ENCODE data around the gene ID3.

- TF ChIP-seq EZH2 (IDR thresholded peaks at IDR 0.05; ENCODE audit: insufficient read depth, low read length) (no peak), CTCF (IDR thresholded peaks at IDR 0.05; ENCODE audit: insufficient read depth, low read depth, low read length) (no peak)
Measured at GRCh38 chr1:23596382-23597358, 37.4 kb upstream of the ID3 start.

Data from astrocyte (in vitro differentiated cells and primary cell).